WTC11 (cell line): ENCODE results near the gene TMEFF1.

Source experiments
- ETV6 ChIP-seq: sonication (generic); formaldehyde crosslinking; IDR thresholded peaks from 2 replicates; pipeline ENCODE4 v1.8.1; 2022; ENCODE audit warnings: mild to moderate bottlenecking, missing genetic modification reagents
- NFYB ChIP-seq: sonication (generic); formaldehyde crosslinking; conservative IDR thresholded peaks from 2 replicates; pipeline ENCODE4 v1.8.0; 2022; ENCODE audit warnings: low read depth, missing genetic modification reagents
- NR1H2 ChIP-seq: sonication (generic); formaldehyde crosslinking; IDR thresholded peaks from 2 replicates; pipeline ENCODE4 v1.9.0; 2021; ENCODE audit warnings: mild to moderate bottlenecking, moderate library complexity, missing genetic modification reagents
- NR3C1 ChIP-seq: sonication (generic); formaldehyde crosslinking; conservative IDR thresholded peaks from 2 replicates; pipeline ENCODE4 v1.8.1; 2023; ENCODE audit warnings: low read depth, mild to moderate bottlenecking, missing genetic modification reagents
- SP1 ChIP-seq: sonication (generic); formaldehyde crosslinking; conservative IDR thresholded peaks from 2 replicates; pipeline ENCODE4 v1.8.1; 2022; ENCODE audit warnings: missing genetic modification reagents
- TCF7 ChIP-seq: sonication (generic); formaldehyde crosslinking; IDR thresholded peaks from 2 replicates; pipeline ENCODE4 v1.8.0; 2022; ENCODE audit warnings: mild to moderate bottlenecking, low read depth, missing genetic modification reagents, moderate library complexity
- TP53 ChIP-seq: sonication (generic); formaldehyde crosslinking; IDR thresholded peaks from 2 replicates; pipeline ENCODE4 v1.8.1; 2023; ENCODE audit warnings: mild to moderate bottlenecking, missing genetic modification reagents
- TF ChIP-seq, protein P1 (sequence below): fragments of 200-600 bp; IDR thresholded peaks from 2 replicates; pipeline ENCODE4 v1.8.0; 2022; ENCODE audit warnings: antibody characterized with exemption
- TF ChIP-seq, protein P2 (sequence below): sonication (generic); formaldehyde crosslinking; IDR thresholded peaks from 2 replicates; pipeline ENCODE4 v1.8.0; 2023; ENCODE audit warnings: missing genetic modification reagents, mild to moderate bottlenecking, borderline replicate concordance
- TF ChIP-seq, protein P3 (sequence below): sonication (generic); formaldehyde crosslinking; IDR thresholded peaks from 2 replicates; pipeline ENCODE4 v1.8.1; 2023; ENCODE audit warnings: mild to moderate bottlenecking, missing genetic modification reagents, moderate library complexity
- TF ChIP-seq, protein P4 (sequence below): sonication (generic); formaldehyde crosslinking; IDR thresholded peaks from 2 replicates; pipeline ENCODE4 v1.8.1; 2022; ENCODE audit warnings: missing genetic modification reagents, borderline replicate concordance
- TF ChIP-seq, protein P5 (sequence below): sonication (generic); formaldehyde crosslinking; IDR thresholded peaks from 2 replicates; pipeline ENCODE4 v1.8.0; 2022; ENCODE audit warnings: missing genetic modification reagents
- TF ChIP-seq, protein P6 (sequence below): sonication (generic); formaldehyde crosslinking; IDR thresholded peaks from 2 replicates; pipeline ENCODE4 v1.8.0; 2022; ENCODE audit warnings: mild to moderate bottlenecking, missing genetic modification reagents

DNA sequence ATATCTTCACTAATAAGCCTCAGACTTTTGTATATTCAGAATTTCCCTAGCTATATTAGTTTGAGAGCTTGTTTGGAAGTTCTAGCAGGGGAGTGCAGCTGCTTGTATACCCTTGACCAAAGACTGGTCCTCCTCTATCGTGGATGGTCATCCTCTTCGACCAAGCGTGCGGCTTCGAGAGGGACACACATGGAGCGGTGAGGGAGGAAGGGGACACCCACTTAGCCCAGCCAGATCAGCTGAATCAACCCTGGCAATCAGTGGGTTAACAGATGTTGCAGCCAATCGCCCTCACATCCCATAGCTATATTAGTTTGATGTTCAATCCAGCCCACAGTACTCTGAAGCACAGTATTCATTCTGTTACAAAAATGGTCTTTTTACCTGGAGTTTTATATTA is 108.1 kb downstream of the TMEFF1 start:
- TF ChIP-seq, protein P1, sequence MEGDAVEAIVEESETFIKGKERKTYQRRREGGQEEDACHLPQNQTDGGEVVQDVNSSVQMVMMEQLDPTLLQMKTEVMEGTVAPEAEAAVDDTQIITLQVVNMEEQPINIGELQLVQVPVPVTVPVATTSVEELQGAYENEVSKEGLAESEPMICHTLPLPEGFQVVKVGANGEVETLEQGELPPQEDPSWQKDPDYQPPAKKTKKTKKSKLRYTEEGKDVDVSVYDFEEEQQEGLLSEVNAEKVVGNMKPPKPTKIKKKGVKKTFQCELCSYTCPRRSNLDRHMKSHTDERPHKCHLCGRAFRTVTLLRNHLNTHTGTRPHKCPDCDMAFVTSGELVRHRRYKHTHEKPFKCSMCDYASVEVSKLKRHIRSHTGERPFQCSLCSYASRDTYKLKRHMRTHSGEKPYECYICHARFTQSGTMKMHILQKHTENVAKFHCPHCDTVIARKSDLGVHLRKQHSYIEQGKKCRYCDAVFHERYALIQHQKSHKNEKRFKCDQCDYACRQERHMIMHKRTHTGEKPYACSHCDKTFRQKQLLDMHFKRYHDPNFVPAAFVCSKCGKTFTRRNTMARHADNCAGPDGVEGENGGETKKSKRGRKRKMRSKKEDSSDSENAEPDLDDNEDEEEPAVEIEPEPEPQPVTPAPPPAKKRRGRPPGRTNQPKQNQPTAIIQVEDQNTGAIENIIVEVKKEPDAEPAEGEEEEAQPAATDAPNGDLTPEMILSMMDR: no peak
- TF ChIP-seq ETV6 (no peak), TP53 (CRISPR knock-in tag) (no peak), SP1 (CRISPR knock-in tag) (no peak), NR3C1 (CRISPR knock-in tag) (no peak), NR1H2 (no peak), NFYB (CRISPR knock-in tag) (no peak), TCF7 (CRISPR knock-in tag) (no peak)
- TF ChIP-seq, protein P2, sequence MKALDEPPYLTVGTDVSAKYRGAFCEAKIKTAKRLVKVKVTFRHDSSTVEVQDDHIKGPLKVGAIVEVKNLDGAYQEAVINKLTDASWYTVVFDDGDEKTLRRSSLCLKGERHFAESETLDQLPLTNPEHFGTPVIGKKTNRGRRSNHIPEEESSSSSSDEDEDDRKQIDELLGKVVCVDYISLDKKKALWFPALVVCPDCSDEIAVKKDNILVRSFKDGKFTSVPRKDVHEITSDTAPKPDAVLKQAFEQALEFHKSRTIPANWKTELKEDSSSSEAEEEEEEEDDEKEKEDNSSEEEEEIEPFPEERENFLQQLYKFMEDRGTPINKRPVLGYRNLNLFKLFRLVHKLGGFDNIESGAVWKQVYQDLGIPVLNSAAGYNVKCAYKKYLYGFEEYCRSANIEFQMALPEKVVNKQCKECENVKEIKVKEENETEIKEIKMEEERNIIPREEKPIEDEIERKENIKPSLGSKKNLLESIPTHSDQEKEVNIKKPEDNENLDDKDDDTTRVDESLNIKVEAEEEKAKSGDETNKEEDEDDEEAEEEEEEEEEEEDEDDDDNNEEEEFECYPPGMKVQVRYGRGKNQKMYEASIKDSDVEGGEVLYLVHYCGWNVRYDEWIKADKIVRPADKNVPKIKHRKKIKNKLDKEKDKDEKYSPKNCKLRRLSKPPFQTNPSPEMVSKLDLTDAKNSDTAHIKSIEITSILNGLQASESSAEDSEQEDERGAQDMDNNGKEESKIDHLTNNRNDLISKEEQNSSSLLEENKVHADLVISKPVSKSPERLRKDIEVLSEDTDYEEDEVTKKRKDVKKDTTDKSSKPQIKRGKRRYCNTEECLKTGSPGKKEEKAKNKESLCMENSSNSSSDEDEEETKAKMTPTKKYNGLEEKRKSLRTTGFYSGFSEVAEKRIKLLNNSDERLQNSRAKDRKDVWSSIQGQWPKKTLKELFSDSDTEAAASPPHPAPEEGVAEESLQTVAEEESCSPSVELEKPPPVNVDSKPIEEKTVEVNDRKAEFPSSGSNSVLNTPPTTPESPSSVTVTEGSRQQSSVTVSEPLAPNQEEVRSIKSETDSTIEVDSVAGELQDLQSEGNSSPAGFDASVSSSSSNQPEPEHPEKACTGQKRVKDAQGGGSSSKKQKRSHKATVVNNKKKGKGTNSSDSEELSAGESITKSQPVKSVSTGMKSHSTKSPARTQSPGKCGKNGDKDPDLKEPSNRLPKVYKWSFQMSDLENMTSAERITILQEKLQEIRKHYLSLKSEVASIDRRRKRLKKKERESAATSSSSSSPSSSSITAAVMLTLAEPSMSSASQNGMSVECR (CRISPR knock-in tag): no peak
- TF ChIP-seq, protein P3, sequence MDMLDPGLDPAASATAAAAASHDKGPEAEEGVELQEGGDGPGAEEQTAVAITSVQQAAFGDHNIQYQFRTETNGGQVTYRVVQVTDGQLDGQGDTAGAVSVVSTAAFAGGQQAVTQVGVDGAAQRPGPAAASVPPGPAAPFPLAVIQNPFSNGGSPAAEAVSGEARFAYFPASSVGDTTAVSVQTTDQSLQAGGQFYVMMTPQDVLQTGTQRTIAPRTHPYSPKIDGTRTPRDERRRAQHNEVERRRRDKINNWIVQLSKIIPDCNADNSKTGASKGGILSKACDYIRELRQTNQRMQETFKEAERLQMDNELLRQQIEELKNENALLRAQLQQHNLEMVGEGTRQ (CRISPR knock-in tag): no peak
- TF ChIP-seq, protein P4, sequence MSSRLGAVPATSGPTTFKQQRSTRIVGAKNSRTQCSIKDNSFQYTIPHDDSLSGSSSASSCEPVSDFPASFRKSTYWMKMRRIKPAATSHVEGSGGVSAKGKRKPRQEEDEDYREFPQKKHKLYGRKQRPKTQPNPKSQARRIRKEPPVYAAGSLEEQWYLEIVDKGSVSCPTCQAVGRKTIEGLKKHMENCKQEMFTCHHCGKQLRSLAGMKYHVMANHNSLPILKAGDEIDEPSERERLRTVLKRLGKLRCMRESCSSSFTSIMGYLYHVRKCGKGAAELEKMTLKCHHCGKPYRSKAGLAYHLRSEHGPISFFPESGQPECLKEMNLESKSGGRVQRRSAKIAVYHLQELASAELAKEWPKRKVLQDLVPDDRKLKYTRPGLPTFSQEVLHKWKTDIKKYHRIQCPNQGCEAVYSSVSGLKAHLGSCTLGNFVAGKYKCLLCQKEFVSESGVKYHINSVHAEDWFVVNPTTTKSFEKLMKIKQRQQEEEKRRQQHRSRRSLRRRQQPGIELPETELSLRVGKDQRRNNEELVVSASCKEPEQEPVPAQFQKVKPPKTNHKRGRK: no peak
- TF ChIP-seq, protein P5, sequence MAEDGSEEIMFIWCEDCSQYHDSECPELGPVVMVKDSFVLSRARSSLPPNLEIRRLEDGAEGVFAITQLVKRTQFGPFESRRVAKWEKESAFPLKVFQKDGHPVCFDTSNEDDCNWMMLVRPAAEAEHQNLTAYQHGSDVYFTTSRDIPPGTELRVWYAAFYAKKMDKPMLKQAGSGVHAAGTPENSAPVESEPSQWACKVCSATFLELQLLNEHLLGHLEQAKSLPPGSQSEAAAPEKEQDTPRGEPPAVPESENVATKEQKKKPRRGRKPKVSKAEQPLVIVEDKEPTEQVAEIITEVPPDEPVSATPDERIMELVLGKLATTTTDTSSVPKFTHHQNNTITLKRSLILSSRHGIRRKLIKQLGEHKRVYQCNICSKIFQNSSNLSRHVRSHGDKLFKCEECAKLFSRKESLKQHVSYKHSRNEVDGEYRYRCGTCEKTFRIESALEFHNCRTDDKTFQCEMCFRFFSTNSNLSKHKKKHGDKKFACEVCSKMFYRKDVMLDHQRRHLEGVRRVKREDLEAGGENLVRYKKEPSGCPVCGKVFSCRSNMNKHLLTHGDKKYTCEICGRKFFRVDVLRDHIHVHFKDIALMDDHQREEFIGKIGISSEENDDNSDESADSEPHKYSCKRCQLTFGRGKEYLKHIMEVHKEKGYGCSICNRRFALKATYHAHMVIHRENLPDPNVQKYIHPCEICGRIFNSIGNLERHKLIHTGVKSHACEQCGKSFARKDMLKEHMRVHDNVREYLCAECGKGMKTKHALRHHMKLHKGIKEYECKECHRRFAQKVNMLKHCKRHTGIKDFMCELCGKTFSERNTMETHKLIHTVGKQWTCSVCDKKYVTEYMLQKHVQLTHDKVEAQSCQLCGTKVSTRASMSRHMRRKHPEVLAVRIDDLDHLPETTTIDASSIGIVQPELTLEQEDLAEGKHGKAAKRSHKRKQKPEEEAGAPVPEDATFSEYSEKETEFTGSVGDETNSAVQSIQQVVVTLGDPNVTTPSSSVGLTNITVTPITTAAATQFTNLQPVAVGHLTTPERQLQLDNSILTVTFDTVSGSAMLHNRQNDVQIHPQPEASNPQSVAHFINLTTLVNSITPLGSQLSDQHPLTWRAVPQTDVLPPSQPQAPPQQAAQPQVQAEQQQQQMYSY (CRISPR knock-in tag): no peak
- TF ChIP-seq, protein P6, sequence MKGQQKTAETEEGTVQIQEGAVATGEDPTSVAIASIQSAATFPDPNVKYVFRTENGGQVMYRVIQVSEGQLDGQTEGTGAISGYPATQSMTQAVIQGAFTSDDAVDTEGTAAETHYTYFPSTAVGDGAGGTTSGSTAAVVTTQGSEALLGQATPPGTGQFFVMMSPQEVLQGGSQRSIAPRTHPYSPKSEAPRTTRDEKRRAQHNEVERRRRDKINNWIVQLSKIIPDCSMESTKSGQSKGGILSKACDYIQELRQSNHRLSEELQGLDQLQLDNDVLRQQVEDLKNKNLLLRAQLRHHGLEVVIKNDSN (CRISPR knock-in tag): no peak
